Activated B cell treated with CpG ODN at 0.5 μM for 24 hours (primary cell): ENCODE results near the gene LAYN. TPM values are rescaled to one million over a fixed set of nuclear protein-coding genes. Genes with fewer than 3 reads are reported as not detected.

Experiments used
- ATAC-seq: fragments of 200-7000 bp; cut with Tn5 transposase; one replicate; pipeline ENCODE4 v1.10.0; 2021; ENCODE audit warnings: low read depth, mild to moderate bottlenecking, moderate library complexity
- CTCF ChIA-PET: fragments of 350-600 bp; sonication (Branson Sonifier 250); formaldehyde crosslinking; loops from one replicate; lab custom pipeline; 2021; ENCODE audit warnings: antibody characterized with exemption; lab: Charles Lee
- POLR2A ChIA-PET: fragments of 350-600 bp; sonication (Branson Sonifier 250); formaldehyde crosslinking; loops from one replicate; lab custom pipeline; 2021; ENCODE audit warnings: antibody characterized with exemption; lab: Charles Lee
- DNase-seq: peaks from one replicate; pipeline ENCODE4 v3.0.0; 2022
- H3K27ac Mint-ChIP-seq: one replicate; pipeline ENCODE4 v1.8.0; 2020; ENCODE audit warnings: mixed read lengths
- H3K27me3 Mint-ChIP-seq: one replicate; pipeline ENCODE4 v1.8.0; 2021; ENCODE audit warnings: mixed read lengths
- H3K36me3 Mint-ChIP-seq: one replicate; pipeline ENCODE4 v1.8.0; 2021; ENCODE audit warnings: low read depth, mixed read lengths
- H3K4me1 Mint-ChIP-seq: one replicate; pipeline ENCODE4 v1.8.0; 2021; ENCODE audit warnings: mixed read lengths
- H3K4me3 Mint-ChIP-seq: one replicate; pipeline ENCODE4 v1.8.0; 2020; ENCODE audit warnings: mild to moderate bottlenecking, mixed read lengths
- H3K9me3 Mint-ChIP-seq: one replicate; pipeline ENCODE4 v1.8.0; 2020; ENCODE audit warnings: mixed read lengths
- CTCF ChIP-seq: fragments of 200-600 bp; IDR thresholded peaks from one replicate; pipeline ENCODE4 v1.8.0; 2022; ENCODE audit warnings: antibody characterized with exemption, mild to moderate bottlenecking
- intact Hi-C: fragments of 100-400 bp; cut with micrococcal nuclease; formaldehyde crosslinking; loops from one replicate; pipeline ENCODE4 v1.15.1; 2024
- total RNA-seq: library from RNA; stranded (reverse); gene quantifications from 2 replicates; pipeline ENCODE4 v1.2.3, GENCODE V29; 2022

LAYN gene
- total RNA-seq, 1 donor from 2014 or later, result not detected

- Mint-ChIP-seq H3K27ac (no peak overlapping the region), H3K4me1 (peaks cover 7% of the 10 kb centered on the region), H3K27me3 (peaks cover 22% of the 10 kb centered on the region), H3K4me3 (no peak overlapping the region), H3K36me3 (no peaks in the 10 kb centered on the region), H3K9me3 (no peaks in the 10 kb centered on the region)
- TF ChIP-seq CTCF, result no peak
- CTCF ChIA-PET, result interaction anchor here (1.6 kb wide), 1 partner anchor 45 kb away, joined by 3 read pairs; no protein-coding TSS in a partner anchor
- intact Hi-C loops, result no loop called here
- DNase-seq (no peak), ATAC-seq (no peak)
- POLR2A ChIA-PET, result no interaction called here
Measured at GRCh38 chr11:111518668-111519067, 21.9 kb upstream of the LAYN start.

GRCh38 chr11:111520560-111520959 is 20.0 kb upstream of the LAYN start:
- no peak for TF ChIP-seq CTCF
- intact Hi-C loops, result no loop called here
- Mint-ChIP-seq H3K36me3 (no peaks in the 10 kb centered on the region), H3K27me3 (peaks cover 18% of the 10 kb centered on the region), H3K27ac (no peak overlapping the region), H3K9me3 (no peaks in the 10 kb centered on the region), H3K4me1 (no peaks in the 10 kb centered on the region), H3K4me3 (no peak overlapping the region)
- ChIA-PET CTCF (no interaction called here), POLR2A (no interaction called here)
- DNase-seq, result no peak
- no peak for ATAC-seq

- ATAC-seq (no peak), DNase-seq (no peak)
- Mint-ChIP-seq H3K4me1 (no peaks in the 10 kb centered on the region), H3K4me3 (no peak overlapping the region), H3K27ac (no peak overlapping the region), H3K36me3 (no peaks in the 10 kb centered on the region), H3K9me3 (no peaks in the 10 kb centered on the region), H3K27me3 (peaks cover 19% of the 10 kb centered on the region)
- POLR2A ChIA-PET, result no interaction called here
- CTCF ChIA-PET, result no interaction called here
- intact Hi-C loops, result no loop called here
- TF ChIP-seq CTCF, result no peak
Measured at GRCh38 chr11:111521135-111521534, 19.4 kb upstream of the LAYN start.

- Mint-ChIP-seq H3K27ac (no peak overlapping the region), H3K9me3 (no peaks in the 10 kb centered on the region), H3K4me3 (no peak overlapping the region), H3K27me3 (peaks cover 25% of the 10 kb centered on the region), H3K36me3 (no peaks in the 10 kb centered on the region), H3K4me1 (peaks cover 2% of the 10 kb centered on the region)
- no peak for TF ChIP-seq CTCF
- ChIA-PET POLR2A (no interaction called here), CTCF (no interaction called here)
- DNase-seq, result no peak
- intact Hi-C loops, result no loop called here
- ATAC-seq, result no peak
Measured at GRCh38 chr11:111522426-111522825, 18.1 kb upstream of the LAYN start.

- TF ChIP-seq CTCF, result no peak
- ChIA-PET CTCF (no interaction called here), POLR2A (no interaction called here)
- peaks cover 25% of the 10 kb centered on the region for H3K27me3 Mint-ChIP-seq
- intact Hi-C loops, result no loop called here
- H3K4me1 Mint-ChIP-seq, result peaks cover 2% of the 10 kb centered on the region
- H3K36me3 Mint-ChIP-seq, result no peaks in the 10 kb centered on the region
- ATAC-seq, result no peak
- no peak for DNase-seq
- no peak overlapping the region for H3K4me3 Mint-ChIP-seq
- no peak overlapping the region for H3K27ac Mint-ChIP-seq
- no peaks in the 10 kb centered on the region for H3K9me3 Mint-ChIP-seq
Measured at GRCh38 chr11:111523343-111523742, 17.2 kb upstream of the LAYN start.
